GM12878 (cell line): ENCODE measurements around the gene RAD51.

ENCODE experiments used
- EP300 ChIP-seq, 2 experiments: fragments of 150-350 bp in 1 of 2; IDR thresholded peaks; 2 replicates each; pipeline ENCODE4 v1.6.1; 2011 to 2012; ENCODE audit warnings: low read depth in 2 of 2, low read length in 2 of 2, borderline replicate concordance in 1 of 2, improper control_type of control experiment in 1 of 2, inconsistent platforms in 1 of 2; ENCODE audit not compliant: control insufficient read depth in 1 of 2
- HDAC2 ChIP-seq: fragments of 200-600 bp; sonication (generic); IDR thresholded peaks from 2 replicates; pipeline ENCODE4 v1.6.1; 2017
- MAX ChIP-seq: IDR thresholded peaks from 2 replicates; pipeline ENCODE4 v1.6.1; 2012; ENCODE audit warnings: low read depth, low read length, improper control_type of control experiment
- SMC3 ChIP-seq: IDR thresholded peaks from 2 replicates; pipeline ENCODE4 v1.6.1; 2011; ENCODE audit warnings: low read length, improper control_type of control experiment, borderline replicate concordance
- SRF ChIP-seq, 2 experiments: IDR thresholded peaks; 2 replicates each; pipeline ENCODE4 v1.6.1; 2011; ENCODE audit warnings: low read depth in 2 of 2, low read length in 2 of 2, mild to moderate bottlenecking in 1 of 2, moderate library complexity in 1 of 2
- YY1 ChIP-seq: IDR thresholded peaks from 2 replicates; pipeline ENCODE4 v1.6.1; 2011; ENCODE audit warnings: low read depth, mild to moderate bottlenecking, low read length
- TF ChIP-seq, protein P1 (sequence below), 3 experiments: IDR thresholded peaks in 2 of 3; conservative IDR thresholded peaks in 1 of 3; 2 replicates each; pipeline ENCODE4 v1.5.1; 2011; ENCODE audit warnings: low read depth in 3 of 3, low read length in 3 of 3, mild to moderate bottlenecking in 3 of 3, control low read depth in 2 of 3, moderate library complexity in 2 of 3, inconsistent platforms in 1 of 3, mixed read lengths in 1 of 3; ENCODE audit not compliant: control insufficient read depth in 2 of 3, insufficient read depth in 1 of 3; ENCODE audit errors: extremely low read depth in 1 of 3
- TF ChIP-seq, protein P2 (sequence below): IDR thresholded peaks from 2 replicates; pipeline ENCODE4 v1.6.1; 2011; ENCODE audit warnings: low read depth, low read length, improper control_type of control experiment, borderline replicate concordance

DNA sequence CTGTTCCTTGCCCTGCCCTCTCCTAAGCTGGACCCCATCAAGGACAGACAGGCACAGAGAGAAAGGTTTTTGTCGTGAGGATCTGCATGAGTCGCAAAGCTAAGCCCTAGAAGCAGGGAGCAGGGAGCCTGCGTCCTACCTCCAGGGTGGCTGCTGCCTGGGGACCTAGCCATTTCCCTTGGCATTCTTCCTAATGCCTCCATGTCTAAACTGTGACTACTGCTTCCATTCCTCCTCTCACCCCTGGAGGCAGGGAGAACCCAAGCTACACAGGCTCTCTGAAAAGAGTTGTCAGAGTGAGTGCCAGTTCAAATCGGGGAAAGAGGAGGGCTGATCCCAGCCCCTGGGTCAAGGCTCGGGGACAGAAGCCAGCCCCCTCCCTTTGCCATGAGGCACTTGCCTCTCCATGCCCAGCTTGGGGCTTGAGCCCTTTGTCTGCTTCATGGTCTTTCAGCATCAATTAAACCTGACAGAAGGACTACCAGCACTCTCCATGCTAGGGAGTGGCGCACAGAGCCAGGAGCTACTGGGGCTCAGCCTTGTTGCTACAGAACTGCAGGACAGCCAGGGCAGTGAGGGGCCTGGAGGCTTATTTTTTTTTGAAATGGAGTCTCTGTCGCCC lies 71.3 kb downstream of the RAD51 start:
- TF ChIP-seq HDAC2 = no peak
- TF ChIP-seq EP300 (IDR thresholded peaks at IDR 0.05; ENCODE audit: borderline replicate concordance in 1 of 2, control insufficient read depth in 1 of 2, low read depth in 2 of 2, low read length in 2 of 2) = no peak
- no peak for TF ChIP-seq SRF (IDR thresholded peaks at IDR 0.05; ENCODE audit: low read depth in 2 of 2, low read length in 2 of 2)
- TF ChIP-seq MAX = no peak
- TF ChIP-seq YY1 = no peak
- TF ChIP-seq, protein P1, sequence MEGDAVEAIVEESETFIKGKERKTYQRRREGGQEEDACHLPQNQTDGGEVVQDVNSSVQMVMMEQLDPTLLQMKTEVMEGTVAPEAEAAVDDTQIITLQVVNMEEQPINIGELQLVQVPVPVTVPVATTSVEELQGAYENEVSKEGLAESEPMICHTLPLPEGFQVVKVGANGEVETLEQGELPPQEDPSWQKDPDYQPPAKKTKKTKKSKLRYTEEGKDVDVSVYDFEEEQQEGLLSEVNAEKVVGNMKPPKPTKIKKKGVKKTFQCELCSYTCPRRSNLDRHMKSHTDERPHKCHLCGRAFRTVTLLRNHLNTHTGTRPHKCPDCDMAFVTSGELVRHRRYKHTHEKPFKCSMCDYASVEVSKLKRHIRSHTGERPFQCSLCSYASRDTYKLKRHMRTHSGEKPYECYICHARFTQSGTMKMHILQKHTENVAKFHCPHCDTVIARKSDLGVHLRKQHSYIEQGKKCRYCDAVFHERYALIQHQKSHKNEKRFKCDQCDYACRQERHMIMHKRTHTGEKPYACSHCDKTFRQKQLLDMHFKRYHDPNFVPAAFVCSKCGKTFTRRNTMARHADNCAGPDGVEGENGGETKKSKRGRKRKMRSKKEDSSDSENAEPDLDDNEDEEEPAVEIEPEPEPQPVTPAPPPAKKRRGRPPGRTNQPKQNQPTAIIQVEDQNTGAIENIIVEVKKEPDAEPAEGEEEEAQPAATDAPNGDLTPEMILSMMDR (IDR thresholded peaks at IDR 0.05 in 2 of 3, conservative IDR thresholded peaks at IDR 0.05 in 1 of 3; ENCODE audit: control insufficient read depth in 2 of 3, extremely low read depth in 1 of 3, insufficient read depth in 1 of 3, low read depth in 3 of 3, low read length in 3 of 3) = no peak
- no peak for TF ChIP-seq SMC3
- TF ChIP-seq, protein P2, sequence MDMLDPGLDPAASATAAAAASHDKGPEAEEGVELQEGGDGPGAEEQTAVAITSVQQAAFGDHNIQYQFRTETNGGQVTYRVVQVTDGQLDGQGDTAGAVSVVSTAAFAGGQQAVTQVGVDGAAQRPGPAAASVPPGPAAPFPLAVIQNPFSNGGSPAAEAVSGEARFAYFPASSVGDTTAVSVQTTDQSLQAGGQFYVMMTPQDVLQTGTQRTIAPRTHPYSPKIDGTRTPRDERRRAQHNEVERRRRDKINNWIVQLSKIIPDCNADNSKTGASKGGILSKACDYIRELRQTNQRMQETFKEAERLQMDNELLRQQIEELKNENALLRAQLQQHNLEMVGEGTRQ = no peak
